OCI-LY7 (cell line): ENCODE data around the gene TTLL7.

Experiments used
- CTCF ChIP-seq: fragments of 200-600 bp; sonication (generic); conservative IDR thresholded peaks from 2 replicates; pipeline ENCODE4 v1.5.1; 2014; ENCODE audit warnings: mild to moderate bottlenecking, antibody characterized with exemption, low read length, moderate library complexity, mixed read lengths
- EZH2phosphoT487 ChIP-seq: fragments of 200-600 bp; sonication (generic); IDR thresholded peaks from 2 replicates; pipeline ENCODE4 v1.6.1; 2018; ENCODE audit warnings: low read depth, borderline replicate concordance, mild to moderate bottlenecking, mixed run types, antibody characterized with exemption, low read length, moderate library complexity, mixed read lengths

GRCh38 chr1:83854456-83854855 is 144.5 kb downstream of the TTLL7 start:
- TF ChIP-seq CTCF (no peak), EZH2phosphoT487 (no peak)
